ENCODE measurements around the gene QRFPR. TPM values are rescaled to one million over a fixed set of nuclear protein-coding genes. Genes with fewer than 3 reads are reported as not detected.

QRFPR gene
- total and polyA plus RNA-seq, 10 of the 15 experiments (the other 5 are each of a cell fraction or from before 2014, with no cell fraction given), result not detected

DNA sequence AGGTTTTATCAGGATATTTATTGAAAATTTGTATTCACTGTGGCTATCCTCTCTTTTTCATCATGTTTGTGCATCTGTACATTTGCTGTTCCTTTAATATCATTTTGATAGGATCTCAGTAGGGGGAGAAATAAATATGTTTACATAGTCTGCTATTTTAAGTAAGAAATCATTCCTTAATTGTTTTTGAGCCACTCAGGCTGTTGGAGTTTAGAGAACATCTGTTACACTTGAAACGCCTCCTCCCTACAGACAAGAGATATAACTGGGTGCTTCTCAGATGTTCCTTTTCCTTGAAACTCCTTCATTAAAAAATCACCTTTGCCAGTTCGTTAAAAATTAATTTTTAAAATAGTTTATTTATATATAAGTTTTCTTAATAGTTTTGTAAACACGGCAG, 59.4 kb downstream of the QRFPR start:
- H3K27ac ChIP-seq (ENCODE audit: control insufficient read depth, insufficient read depth), result no peak overlapping the region
- no peak for DNase-seq (ENCODE audit: low read depth, low spot score)
- H3K4me2 ChIP-seq (ENCODE audit: control insufficient read depth, insufficient read depth), result no peak overlapping the region
- ChIA-PET CTCF (no interaction called here), RAD21 (ENCODE audit: unreplicated experiment) (no interaction called here), SMC1A (ENCODE audit: uncharacterized antibody, unreplicated experiment) (no interaction called here), POLR2A (no interaction called here)
- no peak overlapping the region for H3K4me3 ChIP-seq
- BruUV-seq (replicated peaks), result no TSS peak
- no peaks in the 10 kb centered on the region for H4K20me1 ChIP-seq (ENCODE audit: control insufficient read depth, insufficient read depth)
- H3K27me3 ChIP-seq (replicated peaks in 1 of 2; ENCODE audit: control insufficient read depth in 2 of 2, insufficient read depth in 2 of 2, low read length in 1 of 2), result peaks cover 0 to under 1% of the 10 kb centered on the region in 2 experiments; a peak in 2 of 4 replicates
- H3K9me3 ChIP-seq (replicated peaks; ENCODE audit: control insufficient read depth, insufficient read depth, low read length), result no peaks in the 10 kb centered on the region; the same call in 2 of the 3 replicates
- no peak for ATAC-seq
- 12% methylated on average over 3 of the region's 3 CpGs for WGBS (ENCODE audit: insufficient coverage, insufficient replicate concordance, low lambda C conversion rate, missing lambda C conversion rate)
- no peaks in the 10 kb centered on the region for H3K4me1 ChIP-seq (ENCODE audit: control insufficient read depth, insufficient read depth, low read length)
- in situ Hi-C loops (cut with MboI) (loop anchor here (25.0 kb wide), 1 partner anchor 1159 kb away; no protein-coding TSS in a partner anchor), intact Hi-C loops (cut with micrococcal nuclease; ENCODE audit: unreplicated experiment) (no loop called here)
- no peak overlapping the region for H2AFZ ChIP-seq (ENCODE audit: control insufficient read depth, low read depth, low read length)
- no peak for TF ChIP-seq IKZF2 (IDR thresholded peaks at IDR 0.05)
- no peak for TF ChIP-seq JUNB (IDR thresholded peaks at IDR 0.05)
- TF ChIP-seq NBN (IDR thresholded peaks at IDR 0.05), result no peak
- TF ChIP-seq, protein P1, sequence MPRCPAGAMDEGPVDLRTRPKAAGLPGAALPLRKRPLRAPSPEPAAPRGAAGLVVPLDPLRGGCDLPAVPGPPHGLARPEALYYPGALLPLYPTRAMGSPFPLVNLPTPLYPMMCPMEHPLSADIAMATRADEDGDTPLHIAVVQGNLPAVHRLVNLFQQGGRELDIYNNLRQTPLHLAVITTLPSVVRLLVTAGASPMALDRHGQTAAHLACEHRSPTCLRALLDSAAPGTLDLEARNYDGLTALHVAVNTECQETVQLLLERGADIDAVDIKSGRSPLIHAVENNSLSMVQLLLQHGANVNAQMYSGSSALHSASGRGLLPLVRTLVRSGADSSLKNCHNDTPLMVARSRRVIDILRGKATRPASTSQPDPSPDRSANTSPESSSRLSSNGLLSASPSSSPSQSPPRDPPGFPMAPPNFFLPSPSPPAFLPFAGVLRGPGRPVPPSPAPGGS (IDR thresholded peaks at IDR 0.05; ENCODE audit: borderline replicate concordance, insufficient read depth, low read depth, low read length, poor library complexity, severe bottlenecking), result no peak
- TF ChIP-seq BCL11A (IDR thresholded peaks at IDR 0.05; ENCODE audit: low read depth, low read length), result no peak
- TF ChIP-seq, protein P2, sequence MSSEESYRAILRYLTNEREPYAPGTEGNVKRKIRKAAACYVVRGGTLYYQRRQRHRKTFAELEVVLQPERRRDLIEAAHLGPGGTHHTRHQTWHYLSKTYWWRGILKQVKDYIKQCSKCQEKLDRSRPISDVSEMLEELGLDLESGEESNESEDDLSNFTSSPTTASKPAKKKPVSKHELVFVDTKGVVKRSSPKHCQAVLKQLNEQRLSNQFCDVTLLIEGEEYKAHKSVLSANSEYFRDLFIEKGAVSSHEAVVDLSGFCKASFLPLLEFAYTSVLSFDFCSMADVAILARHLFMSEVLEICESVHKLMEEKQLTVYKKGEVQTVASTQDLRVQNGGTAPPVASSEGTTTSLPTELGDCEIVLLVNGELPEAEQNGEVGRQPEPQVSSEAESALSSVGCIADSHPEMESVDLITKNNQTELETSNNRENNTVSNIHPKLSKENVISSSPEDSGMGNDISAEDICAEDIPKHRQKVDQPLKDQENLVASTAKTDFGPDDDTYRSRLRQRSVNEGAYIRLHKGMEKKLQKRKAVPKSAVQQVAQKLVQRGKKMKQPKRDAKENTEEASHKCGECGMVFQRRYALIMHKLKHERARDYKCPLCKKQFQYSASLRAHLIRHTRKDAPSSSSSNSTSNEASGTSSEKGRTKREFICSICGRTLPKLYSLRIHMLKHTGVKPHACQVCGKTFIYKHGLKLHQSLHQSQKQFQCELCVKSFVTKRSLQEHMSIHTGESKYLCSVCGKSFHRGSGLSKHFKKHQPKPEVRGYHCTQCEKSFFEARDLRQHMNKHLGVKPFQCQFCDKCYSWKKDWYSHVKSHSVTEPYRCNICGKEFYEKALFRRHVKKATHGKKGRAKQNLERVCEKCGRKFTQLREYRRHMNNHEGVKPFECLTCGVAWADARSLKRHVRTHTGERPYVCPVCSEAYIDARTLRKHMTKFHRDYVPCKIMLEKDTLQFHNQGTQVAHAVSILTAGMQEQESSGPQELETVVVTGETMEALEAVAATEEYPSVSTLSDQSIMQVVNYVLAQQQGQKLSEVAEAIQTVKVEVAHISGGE (CRISPR knock-in tag; IDR thresholded peaks at IDR 0.05), result no peak
- no peak for TF ChIP-seq HDAC6 (IDR thresholded peaks at IDR 0.05; ENCODE audit: unreplicated experiment)
- TF ChIP-seq DPF2 (IDR thresholded peaks at IDR 0.05), result no peak
- TF ChIP-seq RFX5 (IDR thresholded peaks at IDR 0.05; ENCODE audit: low read depth, low read length), result no peak
- TF ChIP-seq RAD51 (IDR thresholded peaks at IDR 0.05), result no peak
- no peak for TF ChIP-seq BACH1 (IDR thresholded peaks at IDR 0.05; ENCODE audit: borderline replicate concordance)
- no peak for TF ChIP-seq IRF4 (IDR thresholded peaks at IDR 0.05; ENCODE audit: low read depth, low read length)
- TF ChIP-seq, protein P3, sequence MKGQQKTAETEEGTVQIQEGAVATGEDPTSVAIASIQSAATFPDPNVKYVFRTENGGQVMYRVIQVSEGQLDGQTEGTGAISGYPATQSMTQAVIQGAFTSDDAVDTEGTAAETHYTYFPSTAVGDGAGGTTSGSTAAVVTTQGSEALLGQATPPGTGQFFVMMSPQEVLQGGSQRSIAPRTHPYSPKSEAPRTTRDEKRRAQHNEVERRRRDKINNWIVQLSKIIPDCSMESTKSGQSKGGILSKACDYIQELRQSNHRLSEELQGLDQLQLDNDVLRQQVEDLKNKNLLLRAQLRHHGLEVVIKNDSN (IDR thresholded peaks at IDR 0.05; ENCODE audit: borderline replicate concordance, extremely low read length, insufficient read depth, low read depth, low read length), result no peak
- TF ChIP-seq EED (IDR thresholded peaks at IDR 0.05; ENCODE audit: low read depth), result no peak
- no peak for TF ChIP-seq FOXM1 (IDR thresholded peaks at IDR 0.05; ENCODE audit: low read depth, low read length)
- no peak for TF ChIP-seq PAX5 (IDR thresholded peaks at IDR 0.05; ENCODE audit: borderline replicate concordance, low read depth, low read length)
- no peak for TF ChIP-seq CBX5 (IDR thresholded peaks at IDR 0.05; ENCODE audit: low read depth)
- TF ChIP-seq, protein P4, sequence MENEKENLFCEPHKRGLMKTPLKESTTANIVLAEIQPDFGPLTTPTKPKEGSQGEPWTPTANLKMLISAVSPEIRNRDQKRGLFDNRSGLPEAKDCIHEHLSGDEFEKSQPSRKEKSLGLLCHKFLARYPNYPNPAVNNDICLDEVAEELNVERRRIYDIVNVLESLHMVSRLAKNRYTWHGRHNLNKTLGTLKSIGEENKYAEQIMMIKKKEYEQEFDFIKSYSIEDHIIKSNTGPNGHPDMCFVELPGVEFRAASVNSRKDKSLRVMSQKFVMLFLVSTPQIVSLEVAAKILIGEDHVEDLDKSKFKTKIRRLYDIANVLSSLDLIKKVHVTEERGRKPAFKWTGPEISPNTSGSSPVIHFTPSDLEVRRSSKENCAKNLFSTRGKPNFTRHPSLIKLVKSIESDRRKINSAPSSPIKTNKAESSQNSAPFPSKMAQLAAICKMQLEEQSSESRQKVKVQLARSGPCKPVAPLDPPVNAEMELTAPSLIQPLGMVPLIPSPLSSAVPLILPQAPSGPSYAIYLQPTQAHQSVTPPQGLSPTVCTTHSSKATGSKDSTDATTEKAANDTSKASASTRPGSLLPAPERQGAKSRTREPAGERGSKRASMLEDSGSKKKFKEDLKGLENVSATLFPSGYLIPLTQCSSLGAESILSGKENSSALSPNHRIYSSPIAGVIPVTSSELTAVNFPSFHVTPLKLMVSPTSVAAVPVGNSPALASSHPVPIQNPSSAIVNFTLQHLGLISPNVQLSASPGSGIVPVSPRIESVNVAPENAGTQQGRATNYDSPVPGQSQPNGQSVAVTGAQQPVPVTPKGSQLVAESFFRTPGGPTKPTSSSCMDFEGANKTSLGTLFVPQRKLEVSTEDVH (IDR thresholded peaks at IDR 0.05; ENCODE audit: low read depth, partially characterized antibody), result no peak
- no peak for TF ChIP-seq HCFC1 (IDR thresholded peaks at IDR 0.05; ENCODE audit: low read length)
- H3K36me3 ChIP-seq (ENCODE audit: control insufficient read depth in 2 of 2, insufficient read depth in 2 of 2, low read length in 1 of 2), result no peaks in the 10 kb centered on the region
- no peak overlapping the region for H3K9ac ChIP-seq (ENCODE audit: control insufficient read depth, insufficient read depth, low read length)
- no peak for FAIRE-seq
- H3K79me2 ChIP-seq (ENCODE audit: control insufficient read depth, insufficient read depth, low read length), result no peaks in the 10 kb centered on the region

Measured in GM12878 (cell line).